ENCODE measurements around the gene B4GALNT1. TPM values are rescaled to one million over a fixed set of nuclear protein-coding genes. Genes with fewer than 3 reads are reported as not detected.

B4GALNT1 gene
- total and polyA plus RNA-seq, 2 of the 13 experiments (the other 11 are each of a cell fraction or from before 2014, with no cell fraction given): 4.5 to 5.4 TPM

GRCh38 chr12:57579011-57579410, 54.0 kb downstream of the B4GALNT1 start (continued):
- TF ChIP-seq, protein P1, sequence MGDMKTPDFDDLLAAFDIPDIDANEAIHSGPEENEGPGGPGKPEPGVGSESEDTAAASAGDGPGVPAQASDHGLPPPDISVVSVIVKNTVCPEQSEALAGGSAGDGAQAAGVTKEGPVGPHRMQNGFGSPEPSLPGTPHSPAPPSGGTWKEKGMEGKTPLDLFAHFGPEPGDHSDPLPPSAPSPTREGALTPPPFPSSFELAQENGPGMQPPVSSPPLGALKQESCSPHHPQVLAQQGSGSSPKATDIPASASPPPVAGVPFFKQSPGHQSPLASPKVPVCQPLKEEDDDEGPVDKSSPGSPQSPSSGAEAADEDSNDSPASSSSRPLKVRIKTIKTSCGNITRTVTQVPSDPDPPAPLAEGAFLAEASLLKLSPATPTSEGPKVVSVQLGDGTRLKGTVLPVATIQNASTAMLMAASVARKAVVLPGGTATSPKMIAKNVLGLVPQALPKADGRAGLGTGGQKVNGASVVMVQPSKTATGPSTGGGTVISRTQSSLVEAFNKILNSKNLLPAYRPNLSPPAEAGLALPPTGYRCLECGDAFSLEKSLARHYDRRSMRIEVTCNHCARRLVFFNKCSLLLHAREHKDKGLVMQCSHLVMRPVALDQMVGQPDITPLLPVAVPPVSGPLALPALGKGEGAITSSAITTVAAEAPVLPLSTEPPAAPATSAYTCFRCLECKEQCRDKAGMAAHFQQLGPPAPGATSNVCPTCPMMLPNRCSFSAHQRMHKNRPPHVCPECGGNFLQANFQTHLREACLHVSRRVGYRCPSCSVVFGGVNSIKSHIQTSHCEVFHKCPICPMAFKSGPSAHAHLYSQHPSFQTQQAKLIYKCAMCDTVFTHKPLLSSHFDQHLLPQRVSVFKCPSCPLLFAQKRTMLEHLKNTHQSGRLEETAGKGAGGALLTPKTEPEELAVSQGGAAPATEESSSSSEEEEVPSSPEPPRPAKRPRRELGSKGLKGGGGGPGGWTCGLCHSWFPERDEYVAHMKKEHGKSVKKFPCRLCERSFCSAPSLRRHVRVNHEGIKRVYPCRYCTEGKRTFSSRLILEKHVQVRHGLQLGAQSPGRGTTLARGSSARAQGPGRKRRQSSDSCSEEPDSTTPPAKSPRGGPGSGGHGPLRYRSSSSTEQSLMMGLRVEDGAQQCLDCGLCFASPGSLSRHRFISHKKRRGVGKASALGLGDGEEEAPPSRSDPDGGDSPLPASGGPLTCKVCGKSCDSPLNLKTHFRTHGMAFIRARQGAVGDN (CRISPR knock-in tag; IDR thresholded peaks at IDR 0.05): peak; percentile 7; the same call in 1 of the 2 replicates
- TF ChIP-seq, protein P2, sequence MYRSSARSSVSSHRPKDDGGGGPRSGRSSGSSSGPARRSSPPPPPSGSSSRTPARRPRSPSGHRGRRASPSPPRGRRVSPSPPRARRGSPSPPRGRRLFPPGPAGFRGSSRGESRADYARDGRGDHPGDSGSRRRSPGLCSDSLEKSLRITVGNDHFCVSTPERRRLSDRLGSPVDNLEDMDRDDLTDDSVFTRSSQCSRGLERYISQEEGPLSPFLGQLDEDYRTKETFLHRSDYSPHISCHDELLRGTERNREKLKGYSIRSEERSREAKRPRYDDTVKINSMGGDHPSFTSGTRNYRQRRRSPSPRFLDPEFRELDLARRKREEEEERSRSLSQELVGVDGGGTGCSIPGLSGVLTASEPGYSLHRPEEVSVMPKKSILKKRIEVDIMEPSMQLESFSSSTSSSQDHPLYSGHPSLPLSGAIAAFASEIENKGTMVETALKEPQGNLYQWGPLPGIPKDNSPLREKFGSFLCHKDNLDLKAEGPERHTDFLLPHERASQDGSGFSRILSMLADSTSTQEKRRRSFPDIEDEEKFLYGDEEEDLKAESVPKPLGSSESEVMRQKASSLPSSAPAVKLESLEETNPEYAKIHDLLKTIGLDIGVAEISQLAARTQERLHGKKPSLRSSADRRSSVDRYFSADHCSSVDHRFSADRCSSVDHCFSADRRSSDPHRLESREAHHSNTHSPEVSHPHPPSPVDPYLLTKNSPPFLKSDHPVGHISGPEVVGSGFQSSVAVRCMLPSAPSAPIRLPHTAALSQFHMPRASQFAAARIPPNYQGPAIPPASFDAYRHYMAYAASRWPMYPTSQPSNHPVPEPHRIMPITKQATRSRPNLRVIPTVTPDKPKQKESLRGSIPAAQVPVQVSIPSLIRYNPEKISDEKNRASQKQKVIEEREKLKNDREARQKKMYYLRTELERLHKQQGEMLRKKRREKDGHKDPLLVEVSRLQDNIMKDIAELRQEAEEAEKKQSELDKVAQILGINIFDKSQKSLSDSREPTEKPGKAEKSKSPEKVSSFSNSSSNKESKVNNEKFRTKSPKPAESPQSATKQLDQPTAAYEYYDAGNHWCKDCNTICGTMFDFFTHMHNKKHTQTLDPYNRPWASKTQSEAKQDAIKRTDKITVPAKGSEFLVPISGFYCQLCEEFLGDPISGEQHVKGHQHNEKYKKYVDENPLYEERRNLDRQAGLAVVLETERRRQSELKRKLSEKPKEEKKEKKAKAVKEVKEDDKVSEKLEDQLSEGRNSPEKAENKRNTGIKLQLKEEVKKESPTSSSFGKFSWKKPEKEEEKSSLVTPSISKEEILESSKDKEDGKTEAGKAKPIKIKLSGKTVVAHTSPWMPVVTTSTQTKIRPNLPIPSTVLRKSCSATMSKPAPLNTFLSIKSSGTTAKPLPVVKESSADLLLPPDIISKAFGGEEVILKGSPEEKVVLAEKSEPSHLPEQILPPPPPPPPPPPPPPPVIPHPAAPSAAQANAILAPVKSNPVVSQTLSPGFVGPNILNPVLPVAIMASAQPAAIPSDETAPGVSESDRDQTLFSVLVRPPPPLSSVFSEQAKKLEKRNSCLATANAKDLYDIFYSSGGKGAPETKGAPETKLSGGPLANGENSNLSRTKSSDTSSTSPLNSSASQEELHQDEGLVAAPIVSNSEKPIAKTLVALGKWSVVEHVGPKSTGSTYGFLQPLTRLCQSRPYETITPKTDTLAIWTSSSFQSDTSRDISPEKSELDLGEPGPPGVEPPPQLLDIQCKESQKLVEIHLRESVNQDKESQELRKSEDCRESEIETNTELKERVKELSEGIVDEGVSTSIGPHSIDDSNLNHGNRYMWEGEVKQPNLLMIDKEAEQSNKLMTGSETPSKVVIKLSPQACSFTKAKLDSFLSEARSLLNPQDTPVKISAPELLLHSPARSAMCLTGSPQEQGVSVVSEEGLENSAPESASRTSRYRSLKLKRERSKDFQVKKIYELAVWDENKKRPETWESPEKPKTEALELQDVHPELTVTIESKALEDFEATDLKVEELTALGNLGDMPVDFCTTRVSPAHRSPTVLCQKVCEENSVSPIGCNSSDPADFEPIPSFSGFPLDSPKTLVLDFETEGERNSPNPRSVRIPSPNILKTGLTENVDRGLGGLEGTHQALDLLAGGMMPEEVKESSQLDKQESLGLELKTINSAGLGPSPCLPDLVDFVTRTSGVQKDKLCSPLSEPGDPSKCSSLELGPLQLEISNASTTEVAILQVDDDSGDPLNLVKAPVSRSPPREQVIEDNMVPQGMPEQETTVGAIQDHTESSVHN (CRISPR knock-in tag; IDR thresholded peaks at IDR 0.05): no peak
- no peak for TF ChIP-seq FOXP1 (IDR thresholded peaks at IDR 0.05)
- no peak for TF ChIP-seq FOXP1 (CRISPR knock-in tag; IDR thresholded peaks at IDR 0.05)
- TF ChIP-seq BRD4 (CRISPR knock-in tag; IDR thresholded peaks at IDR 0.05): no peak
